HepG2 (cell line): ENCODE results near the gene SPCS1. TPM values are rescaled to one million over a fixed set of nuclear protein-coding genes. Genes with fewer than 3 reads are reported as not detected.

Experiments
- AGO1 ChIP-seq: fragments of 200-400 bp; formaldehyde crosslinking; IDR thresholded peaks from 2 replicates; pipeline ENCODE4 v1.6.1; 2017; ENCODE audit warnings: mild to moderate bottlenecking, low read depth, low read length, moderate library complexity; ENCODE audit not compliant: poor library complexity, severe bottlenecking
- ATF2 ChIP-seq: sonication (generic); formaldehyde crosslinking; IDR thresholded peaks from 2 replicates; pipeline ENCODE4 v1.4.0; 2020; ENCODE audit warnings: missing genetic modification reagents
- ATM ChIP-seq: fragments of 450-650 bp; IDR thresholded peaks from 2 replicates; pipeline ENCODE4 v1.7.1; 2017; ENCODE audit warnings: mild to moderate bottlenecking, borderline replicate concordance
- CEBPG ChIP-seq: IDR thresholded peaks from 2 replicates; pipeline ENCODE4 v1.6.1; 2016
- JUNB ChIP-seq: sonication (generic); formaldehyde crosslinking; IDR thresholded peaks from 2 replicates; pipeline ENCODE4 v1.8.0; 2022; ENCODE audit warnings: missing genetic modification reagents, mild to moderate bottlenecking, borderline replicate concordance
- KLF16 ChIP-seq, 2 experiments: sonication (generic) in 1 of 2; formaldehyde crosslinking in 1 of 2; IDR thresholded peaks; 2 replicates each; pipeline versions ENCODE4 v1.6.1 to v1.8.0; 2016 to 2023; ENCODE audit warnings: missing genetic modification reagents in 2 of 2, missing compliant biosample characterization in 1 of 2
- MTA3 ChIP-seq: sonication (generic); formaldehyde crosslinking; IDR thresholded peaks from 2 replicates; pipeline ENCODE4 v1.4.0; 2020; ENCODE audit warnings: missing genetic modification reagents
- RERE ChIP-seq: IDR thresholded peaks from 2 replicates; pipeline ENCODE4 v1.6.1; 2016; ENCODE audit warnings: low read depth, missing genetic modification reagents, missing compliant biosample characterization
- ZNF367 ChIP-seq: sonication (generic); formaldehyde crosslinking; IDR thresholded peaks from 2 replicates; pipeline ENCODE4 v1.4.0; 2020; ENCODE audit warnings: missing genetic modification reagents, borderline replicate concordance
- ZNF451 ChIP-seq: sonication (generic); formaldehyde crosslinking; IDR thresholded peaks from 2 replicates; pipeline ENCODE4 v1.5.0; 2020; ENCODE audit warnings: mild to moderate bottlenecking, missing genetic modification reagents
- polyA plus RNA-seq, 8 experiments: library from polyadenylated mRNA; depleted of rRNA in 3 of 8; stranded (reverse) in 7 of 8; unstranded in 1 of 8; fragments of >200 nt; fragmentation: Illumina TruSeq in 4 of 8; extraction: Trizol in 4 of 8; gene quantifications; 2 replicates each; pipeline versions ENCODE4 v1.2.1 to v1.2.3, GENCODE V29; 2011 to 2016; ENCODE audit warnings: low read depth in 4 of 8, missing spikeins in 1 of 8, mixed read lengths in 1 of 8; ENCODE audit not compliant: insufficient read depth in 1 of 8
- total RNA-seq, 5 experiments: library from RNA; depleted of rRNA; stranded (reverse); fragments of >200 nt; fragmentation: Illumina TruSeq; extraction: Trizol; gene quantifications; 2 replicates each; pipeline ENCODE4 v1.2.3, GENCODE V29; 2016; ENCODE audit warnings: low read depth in 1 of 5
- TF ChIP-seq, protein P1 (sequence below): sonication (generic); formaldehyde crosslinking; IDR thresholded peaks from 2 replicates; pipeline ENCODE4 v1.4.0; 2020; ENCODE audit warnings: missing genetic modification reagents
- TF ChIP-seq, protein P2 (sequence below): sonication (generic); formaldehyde crosslinking; IDR thresholded peaks from 2 replicates; pipeline ENCODE4 v1.4.0; 2020; ENCODE audit warnings: mild to moderate bottlenecking, missing genetic modification reagents

The SPCS1 gene
- total and polyA plus RNA-seq, 2 of the 13 experiments (the other 11 are each of a cell fraction or from before 2014, with no cell fraction given) = 84.6 to 120 TPM

GRCh38 chr3:52685709-52686691 is 19.9 kb upstream of the SPCS1 start, which contains the start of the genes GNL3 and PBRM1 (continued):
- TF ChIP-seq AGO1 = peak; percentile 67
- 0 out of 2 replicates have a peak, but pooled peaks have one; percentile 39 for TF ChIP-seq RERE (CRISPR knock-in tag)
- TF ChIP-seq, protein P1, sequence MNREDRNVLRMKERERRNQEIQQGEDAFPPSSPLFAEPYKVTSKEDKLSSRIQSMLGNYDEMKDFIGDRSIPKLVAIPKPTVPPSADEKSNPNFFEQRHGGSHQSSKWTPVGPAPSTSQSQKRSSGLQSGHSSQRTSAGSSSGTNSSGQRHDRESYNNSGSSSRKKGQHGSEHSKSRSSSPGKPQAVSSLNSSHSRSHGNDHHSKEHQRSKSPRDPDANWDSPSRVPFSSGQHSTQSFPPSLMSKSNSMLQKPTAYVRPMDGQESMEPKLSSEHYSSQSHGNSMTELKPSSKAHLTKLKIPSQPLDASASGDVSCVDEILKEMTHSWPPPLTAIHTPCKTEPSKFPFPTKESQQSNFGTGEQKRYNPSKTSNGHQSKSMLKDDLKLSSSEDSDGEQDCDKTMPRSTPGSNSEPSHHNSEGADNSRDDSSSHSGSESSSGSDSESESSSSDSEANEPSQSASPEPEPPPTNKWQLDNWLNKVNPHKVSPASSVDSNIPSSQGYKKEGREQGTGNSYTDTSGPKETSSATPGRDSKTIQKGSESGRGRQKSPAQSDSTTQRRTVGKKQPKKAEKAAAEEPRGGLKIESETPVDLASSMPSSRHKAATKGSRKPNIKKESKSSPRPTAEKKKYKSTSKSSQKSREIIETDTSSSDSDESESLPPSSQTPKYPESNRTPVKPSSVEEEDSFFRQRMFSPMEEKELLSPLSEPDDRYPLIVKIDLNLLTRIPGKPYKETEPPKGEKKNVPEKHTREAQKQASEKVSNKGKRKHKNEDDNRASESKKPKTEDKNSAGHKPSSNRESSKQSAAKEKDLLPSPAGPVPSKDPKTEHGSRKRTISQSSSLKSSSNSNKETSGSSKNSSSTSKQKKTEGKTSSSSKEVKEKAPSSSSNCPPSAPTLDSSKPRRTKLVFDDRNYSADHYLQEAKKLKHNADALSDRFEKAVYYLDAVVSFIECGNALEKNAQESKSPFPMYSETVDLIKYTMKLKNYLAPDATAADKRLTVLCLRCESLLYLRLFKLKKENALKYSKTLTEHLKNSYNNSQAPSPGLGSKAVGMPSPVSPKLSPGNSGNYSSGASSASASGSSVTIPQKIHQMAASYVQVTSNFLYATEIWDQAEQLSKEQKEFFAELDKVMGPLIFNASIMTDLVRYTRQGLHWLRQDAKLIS (CRISPR knock-in tag) = 0 out of 2 replicates have a peak, but pooled peaks have one; percentile 48
- TF ChIP-seq MTA3 (CRISPR knock-in tag) = no peak
- TF ChIP-seq KLF16 (CRISPR knock-in tag; IDR thresholded peaks at IDR 0.05) = peak in 1 of 2 experiments; percentile 90; a peak in 2 of 4 replicates
- no peak; the same call in 1 of the 2 replicates for TF ChIP-seq JUNB (CRISPR knock-in tag)
- peak; percentile 82; the same call in 1 of the 2 replicates for TF ChIP-seq ZNF451 (CRISPR knock-in tag)
- peak; percentile 44 for TF ChIP-seq CEBPG (CRISPR knock-in tag)
- TF ChIP-seq, protein P2, sequence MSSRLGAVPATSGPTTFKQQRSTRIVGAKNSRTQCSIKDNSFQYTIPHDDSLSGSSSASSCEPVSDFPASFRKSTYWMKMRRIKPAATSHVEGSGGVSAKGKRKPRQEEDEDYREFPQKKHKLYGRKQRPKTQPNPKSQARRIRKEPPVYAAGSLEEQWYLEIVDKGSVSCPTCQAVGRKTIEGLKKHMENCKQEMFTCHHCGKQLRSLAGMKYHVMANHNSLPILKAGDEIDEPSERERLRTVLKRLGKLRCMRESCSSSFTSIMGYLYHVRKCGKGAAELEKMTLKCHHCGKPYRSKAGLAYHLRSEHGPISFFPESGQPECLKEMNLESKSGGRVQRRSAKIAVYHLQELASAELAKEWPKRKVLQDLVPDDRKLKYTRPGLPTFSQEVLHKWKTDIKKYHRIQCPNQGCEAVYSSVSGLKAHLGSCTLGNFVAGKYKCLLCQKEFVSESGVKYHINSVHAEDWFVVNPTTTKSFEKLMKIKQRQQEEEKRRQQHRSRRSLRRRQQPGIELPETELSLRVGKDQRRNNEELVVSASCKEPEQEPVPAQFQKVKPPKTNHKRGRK (CRISPR knock-in tag) = no peak
- no peak for TF ChIP-seq ATM
- TF ChIP-seq ATF2 (CRISPR knock-in tag) = peak; percentile 94
- no peak for TF ChIP-seq ZNF367 (CRISPR knock-in tag)
